ENCODE results near the gene ASH1L.

GRCh38 chr1:155304558-155305063 lies 258.0 kb downstream of the ASH1L start:
- TF ChIP-seq CTCF (IDR thresholded peaks at IDR 0.05; ENCODE audit: poor library complexity): no peak
- no peak for TF ChIP-seq EZH2 (IDR thresholded peaks at IDR 0.05; ENCODE audit: borderline replicate concordance)

Data from hepatocyte (in vitro differentiated cells).